Mucosa of rectum (tissue), 2 donors: ENCODE data around the gene EFEMP2.
A peak's percentile ranks its signal among the peaks of the same experiment; 100 is the strongest.

ENCODE experiments used
- H3K27ac ChIP-seq, 2 donors: one replicate each; pipeline ENCODE4 v1.7.0; 2013; ENCODE audit warnings: inconsistent platforms in 2 of 2, low read depth in 2 of 2, low read length in 2 of 2
- H3K27me3 ChIP-seq, 2 donors: one replicate each; pipeline ENCODE4 v1.7.0; 2013; ENCODE audit warnings: low read length in 2 of 2; ENCODE audit not compliant: control insufficient read depth in 2 of 2, insufficient read depth in 2 of 2
- H3K36me3 ChIP-seq, 2 donors: one replicate each; pipeline ENCODE4 v1.7.0; 2013; ENCODE audit warnings: low read length in 2 of 2; ENCODE audit not compliant: control insufficient read depth in 2 of 2, insufficient read depth in 2 of 2
- H3K4me1 ChIP-seq, 2 donors: one replicate each; pipeline ENCODE4 v1.7.0; 2013; ENCODE audit warnings: low read length in 2 of 2, mild to moderate bottlenecking in 1 of 2; ENCODE audit not compliant: control insufficient read depth in 2 of 2, insufficient read depth in 2 of 2
- H3K4me3 ChIP-seq, 2 donors: one replicate each; pipeline ENCODE4 v1.7.0; 2013; ENCODE audit warnings: low read length in 2 of 2
- H3K9ac ChIP-seq, 2 donors: one replicate each; pipeline ENCODE4 v1.7.0; 2013; ENCODE audit warnings: low read length in 2 of 2, low read depth in 1 of 2, mild to moderate bottlenecking in 1 of 2
- H3K9me3 ChIP-seq, 2 donors: one replicate each; pipeline ENCODE4 v1.7.0; 2013; ENCODE audit warnings: low read length in 2 of 2; ENCODE audit not compliant: control insufficient read depth in 2 of 2
- donor health status: healthy.
- donor health status: Normal muscosa, but diverticular disease.

EFEMP2 gene

GRCh38 chr11:65860278-65861164, 12.1 kb downstream of the EFEMP2 start, which contains the start of gene MUS81:
Gene MUS81 (plus strand): TSS chr11:65860433. CDS start chr11:65860754, 321 bp downstream.
- Histone ChIP-seq H3K36me3 (peaks cover 36 to 50% of the 10 kb centered on the region in 2 donors), H3K4me1 (peaks cover 40 to 44% of the 10 kb centered on the region in 2 donors)

DNA sequence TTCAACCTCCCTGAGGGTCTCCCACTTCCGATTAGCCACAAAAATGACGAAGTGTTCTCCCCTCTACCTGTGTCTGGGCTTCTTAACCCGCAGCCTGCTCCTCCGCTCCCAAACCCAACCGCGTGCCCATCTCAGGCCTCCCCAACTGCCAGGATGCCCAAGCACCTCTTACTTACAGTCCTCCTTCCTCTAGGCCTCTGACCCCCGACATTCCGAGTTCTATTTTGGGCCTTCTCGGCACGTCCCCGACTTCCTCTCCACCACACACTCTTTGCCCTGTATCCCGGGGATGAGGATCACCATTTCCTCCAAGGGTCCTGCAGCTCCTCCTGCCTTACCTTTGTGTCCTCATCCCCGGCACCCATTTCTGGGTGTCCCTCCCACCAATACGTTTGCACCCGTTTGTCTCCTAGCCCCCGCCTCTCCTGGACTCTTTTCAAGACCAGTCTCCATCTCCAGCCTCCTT, 12.8 kb downstream of the EFEMP2 start:
- Histone ChIP-seq H3K36me3 (peaks cover 36 to 50% of the 10 kb centered on the region in 2 donors), H3K4me1 (peaks cover 47 to 51% of the 10 kb centered on the region in 2 donors), H3K9me3 (no peaks in the 10 kb centered on the region), H3K9ac (peak overlapping the region; percentile 85 to 96), H3K27me3 (no peaks in the 10 kb centered on the region), H3K4me3 (peak overlapping the region; percentile 78 to 93), H3K27ac (peak overlapping the region; percentile 99)

More at GRCh38 chr11:65860278-65861164, 12.1 kb downstream of the EFEMP2 start, which contains the start of gene MUS81:
- Histone ChIP-seq H3K9ac (peak within 1 kb of the TSS; percentile 85 to 96), H3K27me3 (no peaks in the 10 kb centered on the region), H3K27ac (peak within 1 kb of the TSS; percentile 99), H3K4me3 (peak within 1 kb of the TSS; percentile 78 to 93), H3K9me3 (no peaks in the 10 kb centered on the region)

GRCh38 chr11:65859095-65859811, 13.3 kb downstream of the EFEMP2 start:
- Histone ChIP-seq H3K9ac (peak overlapping the region; percentile 85 to 96), H3K27ac (peak overlapping the region; percentile 99), H3K4me3 (peak overlapping the region; percentile 78 to 93), H3K27me3 (no peaks in the 10 kb centered on the region), H3K36me3 (peaks cover 36 to 50% of the 10 kb centered on the region in 2 donors), H3K9me3 (no peaks in the 10 kb centered on the region), H3K4me1 (peaks cover 52 to 57% of the 10 kb centered on the region in 2 donors)

DNA sequence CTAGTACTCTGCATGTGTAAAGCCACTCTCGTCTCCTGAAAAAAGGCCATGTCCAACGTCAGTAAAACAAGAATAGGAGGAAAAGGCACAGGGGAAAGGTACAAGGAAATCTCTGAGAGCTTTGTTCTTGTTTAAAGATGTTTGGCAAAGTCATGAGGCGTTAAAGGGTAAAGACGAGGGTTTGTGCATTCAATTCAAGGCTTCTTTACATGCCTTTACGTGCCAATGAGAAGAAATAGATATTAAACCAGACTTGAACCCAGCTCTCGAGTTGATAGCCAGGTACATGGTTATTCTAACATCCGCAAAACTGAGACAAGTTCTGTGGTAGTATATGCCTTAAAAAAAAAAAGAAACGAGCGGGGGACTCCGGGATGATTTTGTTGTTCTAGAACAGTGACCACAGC, 13.9 kb downstream of the EFEMP2 start:
- Histone ChIP-seq H3K36me3 (peaks cover 32 to 50% of the 10 kb centered on the region in 2 donors), H3K9me3 (no peaks in the 10 kb centered on the region), H3K4me1 (peaks cover 58 to 61% of the 10 kb centered on the region in 2 donors), H3K4me3 (peak overlapping the region; percentile 74 to 93), H3K27ac (peak overlapping the region; percentile 99), H3K9ac (peak overlapping the region; percentile 85 to 96), H3K27me3 (no peaks in the 10 kb centered on the region)

DNA sequence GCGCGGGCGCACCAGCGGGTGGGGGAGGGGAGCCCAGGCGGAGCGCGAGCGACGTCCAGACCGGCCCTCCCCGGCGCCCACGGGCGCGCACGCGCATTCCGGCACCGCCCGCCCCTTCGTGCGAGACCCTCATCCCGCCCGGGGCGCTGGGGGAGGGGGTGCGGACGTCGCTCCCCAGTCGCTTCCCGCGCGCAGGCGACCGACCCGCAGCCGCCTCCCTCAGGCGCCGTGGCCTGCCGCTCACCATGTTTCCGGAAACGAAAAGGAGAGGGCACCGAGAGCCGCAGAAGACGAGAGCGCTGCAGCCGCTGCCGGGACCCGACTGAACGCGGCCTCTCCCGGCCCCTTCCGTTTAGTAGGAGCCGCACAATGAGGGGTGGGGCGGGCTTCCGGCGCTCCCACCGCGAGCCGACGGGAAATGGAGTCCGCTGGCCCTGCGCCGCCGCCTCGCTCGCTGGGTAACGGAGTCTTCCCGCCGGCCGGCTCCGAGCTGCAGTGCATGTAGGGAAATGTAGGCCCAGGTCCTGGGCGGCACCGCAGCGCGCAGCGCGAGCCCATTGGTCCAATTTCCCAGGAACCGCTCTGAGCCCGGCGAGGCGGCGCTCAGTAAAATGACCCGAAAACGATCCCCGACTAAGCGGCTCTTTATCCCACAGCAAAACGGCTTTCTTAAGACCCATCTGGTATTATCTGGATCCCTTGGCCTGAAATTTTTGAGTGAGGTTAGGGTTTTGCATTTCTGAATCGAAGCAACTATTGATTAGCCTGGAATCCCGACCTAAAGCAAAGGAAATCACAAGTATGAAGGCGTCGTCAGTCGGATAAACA, 14.5 kb downstream of the EFEMP2 start, which contains the start of gene CFL1:
Gene CFL1, minus strand, starts transcription at position 328 of the 828 bp plus-strand sequence. Its CDS starts 81 bp downstream, at position 247.
- Histone ChIP-seq H3K4me3 (peak within 1 kb of the TSS; percentile 93 to 97), H3K27ac (peak within 1 kb of the TSS; percentile 99), H3K36me3 (peaks cover 29 to 50% of the 10 kb centered on the region in 2 donors), H3K27me3 (no peaks in the 10 kb centered on the region), H3K9ac (peak within 1 kb of the TSS; percentile 88 to 96), H3K9me3 (no peaks in the 10 kb centered on the region), H3K4me1 (peaks cover 64 to 67% of the 10 kb centered on the region in 2 donors)

DNA sequence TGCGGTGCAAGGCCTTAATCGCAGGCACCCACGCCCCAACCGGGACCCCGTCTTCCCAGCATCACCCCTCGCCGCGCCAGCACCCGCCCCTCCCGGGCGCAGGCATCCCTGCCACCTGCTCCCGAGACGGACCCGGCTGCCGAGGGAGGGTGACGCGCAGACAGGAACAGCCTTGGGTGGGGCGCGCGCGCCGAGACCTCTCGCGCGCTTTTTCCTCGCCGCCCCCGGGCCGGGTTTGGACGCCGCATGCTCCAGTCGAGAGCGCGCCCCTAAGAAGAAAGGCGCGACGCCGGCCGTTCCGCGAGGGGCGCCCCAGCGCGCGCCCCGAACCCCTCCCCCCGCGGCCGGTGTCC, 15.1 kb downstream of the EFEMP2 start:
- Histone ChIP-seq H3K9me3 (no peaks in the 10 kb centered on the region), H3K9ac (peak overlapping the region; percentile 88 to 96), H3K36me3 (peaks cover 31 to 49% of the 10 kb centered on the region in 2 donors), H3K4me1 (peaks cover 70% of the 10 kb centered on the region in 2 donors), H3K27ac (peak overlapping the region; percentile 99), H3K27me3 (no peaks in the 10 kb centered on the region), H3K4me3 (peak overlapping the region; percentile 93 to 97)

DNA sequence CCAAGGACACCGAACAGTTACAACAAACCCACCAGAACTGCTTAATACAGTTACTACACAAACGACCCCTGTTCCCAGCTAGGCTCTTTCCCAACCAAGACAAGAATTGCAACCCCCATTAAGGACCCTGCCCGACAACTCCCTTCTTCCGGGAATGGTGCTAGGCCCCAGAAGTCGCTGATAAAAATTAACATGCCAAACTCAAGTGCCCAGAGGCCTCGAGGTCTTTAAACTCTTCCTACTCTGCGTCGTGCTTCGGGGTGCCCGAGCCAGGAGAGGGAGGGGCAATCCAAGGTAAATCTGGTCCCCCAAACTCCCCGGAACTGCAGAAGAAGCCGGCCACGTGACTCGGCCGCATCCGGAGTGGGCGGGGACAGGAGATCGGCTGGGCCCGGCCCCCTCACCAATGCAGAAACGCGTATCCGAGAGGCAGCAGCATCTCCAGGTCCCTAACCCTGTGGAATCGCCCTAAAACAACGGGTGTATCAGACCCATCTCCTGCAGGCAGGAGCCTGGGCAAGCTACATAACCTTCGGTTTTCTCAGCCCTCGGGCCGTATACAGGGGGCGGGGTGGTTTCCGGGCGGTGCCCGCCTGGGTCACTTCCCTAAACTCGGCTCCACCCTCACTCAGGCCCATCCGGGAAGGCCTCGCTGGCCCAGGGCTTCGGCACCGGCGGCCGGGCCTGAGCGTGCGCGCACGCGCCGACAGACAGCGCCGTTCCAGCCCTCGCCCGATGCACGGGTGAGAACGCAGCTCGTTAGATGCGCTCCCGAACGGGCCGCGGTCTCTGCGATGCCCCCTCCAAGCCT, 15.7 kb downstream of the EFEMP2 start:
- Histone ChIP-seq H3K9me3 (no peaks in the 10 kb centered on the region), H3K9ac (peak overlapping the region; percentile 88 to 96), H3K27me3 (no peaks in the 10 kb centered on the region), H3K4me3 (peak overlapping the region; percentile 93 to 97), H3K4me1 (peaks cover 73 to 74% of the 10 kb centered on the region in 2 donors), H3K36me3 (peaks cover 36 to 48% of the 10 kb centered on the region in 2 donors), H3K27ac (peak overlapping the region; percentile 99)

- Histone ChIP-seq H3K4me1 (peaks cover 65 to 69% of the 10 kb centered on the region in 2 donors), H3K27ac (peak overlapping the region; percentile 99), H3K9ac (peak overlapping the region; percentile 88 to 96), H3K4me3 (peak overlapping the region; percentile 93 to 97), H3K36me3 (peaks cover 42 to 55% of the 10 kb centered on the region in 2 donors), H3K27me3 (no peaks in the 10 kb centered on the region), H3K9me3 (no peaks in the 10 kb centered on the region)
Observed at GRCh38 chr11:65855927-65856363, 16.7 kb downstream of the EFEMP2 start.
